Skeletal muscle cell (primary cell): ENCODE measurements around the gene AKT1S1.

Source experiments
- DNase-seq: peaks from one replicate; pipeline ENCODE4 v3.0.0-alpha.2; 2010; ENCODE audit warnings: low read depth
- H3K4me3 ChIP-seq: 2 replicates; pipeline ENCODE4 v1.5.1; 2011; ENCODE audit warnings: low read depth, mild to moderate bottlenecking, control low read depth, low read length, moderate library complexity

AKT1S1 gene

DNA sequence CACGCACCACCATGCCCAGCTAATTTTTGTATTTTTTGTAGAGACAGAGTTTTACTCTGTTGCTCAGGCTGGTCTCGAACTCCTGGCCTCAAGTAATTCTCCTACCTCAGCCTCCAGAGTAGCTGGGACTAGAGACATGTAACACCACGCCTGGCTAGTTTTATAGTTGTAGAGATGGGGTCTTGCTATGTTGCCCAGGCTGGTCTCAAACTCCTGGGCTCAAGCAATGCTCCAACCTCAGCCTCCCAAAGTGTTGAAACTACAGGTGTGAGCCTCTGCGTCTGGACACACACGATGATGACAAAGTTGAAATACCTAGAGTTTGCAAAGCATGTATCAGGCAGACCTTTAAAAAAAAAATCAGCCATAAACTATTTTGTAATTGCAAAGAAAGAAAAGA is 30.7 kb downstream of the AKT1S1 start:
- no peak for DNase-seq
- H3K4me3 ChIP-seq = no peak overlapping the region

DNA sequence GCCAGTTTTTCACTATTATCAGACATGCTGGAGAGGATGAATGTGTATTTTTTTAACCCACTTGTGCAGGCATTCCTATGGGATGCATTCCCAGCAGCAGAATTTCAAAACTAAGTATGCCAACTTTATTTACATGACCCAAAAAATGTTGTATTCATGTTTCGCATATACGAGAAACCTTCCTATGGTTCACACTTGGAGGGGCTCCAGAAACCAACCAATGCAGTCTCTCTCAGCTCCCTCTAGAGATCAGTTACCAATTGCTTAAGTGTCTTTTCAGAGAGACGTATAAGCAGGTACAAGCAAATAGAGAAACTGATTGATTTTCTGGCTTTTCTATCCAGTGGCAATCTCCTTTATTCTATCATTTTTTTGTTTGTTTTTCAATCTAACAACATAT is 31.7 kb downstream of the AKT1S1 start:
- no peak overlapping the region for H3K4me3 ChIP-seq
- DNase-seq = no peak

DNA sequence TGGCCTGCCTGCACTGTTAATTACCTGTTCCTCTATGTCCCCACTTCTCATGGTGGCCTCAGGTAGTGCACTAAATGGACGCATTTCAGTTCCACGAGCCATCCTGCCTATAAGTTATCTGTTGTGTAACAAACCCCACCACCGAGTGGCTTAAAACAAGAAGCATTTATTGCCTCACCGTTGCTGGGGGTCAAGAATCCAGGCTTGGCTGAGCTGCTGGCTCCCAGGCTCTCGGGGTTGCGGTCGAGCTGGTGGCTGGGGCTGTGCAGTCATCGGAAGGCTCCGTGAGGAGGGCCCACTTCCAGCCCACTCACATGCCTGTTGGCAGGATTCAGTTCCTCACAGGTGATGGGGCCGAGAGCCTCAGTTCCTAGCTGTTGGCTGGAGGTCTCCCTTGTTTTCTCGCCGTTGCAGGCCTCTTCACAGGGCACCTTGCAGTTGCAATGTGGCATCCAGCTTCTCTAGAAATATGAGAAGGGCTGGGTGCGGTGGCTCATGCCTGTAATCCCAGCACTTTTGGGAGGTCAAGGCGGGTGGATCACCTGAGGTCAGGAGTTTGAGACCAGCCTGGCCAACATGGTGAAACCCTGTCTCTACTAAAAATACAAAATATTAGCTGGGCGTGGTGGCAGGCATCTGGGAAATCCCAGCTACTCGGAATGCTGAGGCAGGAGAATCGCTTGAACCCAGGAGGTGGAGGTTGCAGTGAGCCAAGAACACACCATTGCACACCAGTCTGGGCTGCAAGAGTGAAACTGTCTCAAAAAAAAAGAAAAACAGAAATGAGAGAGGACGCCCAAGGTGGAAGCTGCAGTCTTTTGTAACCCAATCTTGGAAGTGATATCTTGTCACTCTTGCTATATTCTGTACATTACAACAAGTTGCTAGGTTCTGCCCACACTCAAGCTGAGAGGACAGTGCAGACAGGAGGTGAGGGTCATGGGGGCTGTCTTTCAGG is 32.7 kb downstream of the AKT1S1 start:
- DNase-seq = no peak
- no peak overlapping the region for H3K4me3 ChIP-seq

DNA sequence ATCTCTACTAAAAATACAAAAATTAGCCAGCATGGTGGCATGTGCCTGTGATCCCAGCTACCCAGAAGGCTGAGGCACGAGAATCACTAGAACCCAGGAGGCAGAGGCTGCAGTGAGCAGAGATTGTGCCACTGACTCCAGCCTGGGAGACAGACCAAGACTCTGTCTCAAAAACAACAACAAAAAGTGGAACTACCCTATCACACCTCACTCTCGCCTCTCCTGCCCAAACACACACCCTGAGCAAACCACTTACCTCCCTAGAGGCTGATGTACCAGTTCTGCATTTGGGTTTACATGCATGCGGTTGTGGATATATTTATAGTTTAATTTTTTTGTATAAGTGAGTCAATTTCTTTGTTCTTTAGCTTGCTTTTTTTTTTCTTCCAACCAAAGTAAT is 33.9 kb downstream of the AKT1S1 start:
- no peak overlapping the region for H3K4me3 ChIP-seq
- DNase-seq = no peak

DNA sequence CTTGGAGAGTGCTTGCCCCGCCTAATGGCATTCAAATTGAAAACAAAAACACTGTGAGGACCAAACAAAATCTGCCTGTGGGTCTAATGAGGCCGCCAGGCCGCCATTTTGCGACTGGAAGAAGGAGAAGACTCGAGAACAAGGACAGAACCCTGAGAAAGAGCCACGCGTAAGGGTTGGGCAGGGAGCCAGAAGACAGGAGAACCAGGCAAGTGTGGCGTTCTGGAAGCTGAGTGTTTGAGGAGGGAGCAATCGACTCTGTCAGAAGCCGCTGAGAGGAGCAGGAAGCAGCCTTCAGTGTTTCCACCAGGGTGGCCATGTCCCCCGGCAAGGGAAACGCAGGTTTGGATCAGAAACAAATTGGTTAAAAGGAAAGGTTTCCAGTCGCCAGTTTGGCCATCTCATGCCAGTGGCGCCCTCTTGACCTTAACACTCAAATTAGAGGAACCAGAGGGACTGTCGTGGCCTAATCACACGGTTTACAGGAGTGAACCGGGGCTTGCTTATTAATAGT is 36.4 kb downstream of the AKT1S1 start:
- no peak for DNase-seq
- H3K4me3 ChIP-seq = no peak overlapping the region

DNA sequence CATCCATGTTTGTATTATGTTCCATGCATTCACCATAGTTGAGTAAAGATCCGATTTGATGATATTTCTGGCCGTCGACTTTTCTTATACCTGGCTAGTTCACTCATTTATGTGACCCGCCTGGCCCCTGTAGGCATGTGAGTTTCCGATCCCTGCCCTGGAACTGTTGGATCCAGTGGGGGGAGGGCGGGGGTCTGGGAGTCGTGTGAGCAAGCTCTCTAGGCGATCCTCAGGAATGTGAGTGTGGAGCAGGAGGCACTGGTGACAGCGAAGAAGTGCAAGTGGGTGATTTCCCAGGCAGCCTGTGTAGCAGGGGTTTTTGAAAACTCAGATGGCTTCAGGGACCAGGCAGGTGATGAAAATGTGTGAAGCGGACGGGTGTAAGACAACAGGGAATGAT is 36.8 kb downstream of the AKT1S1 start:
- DNase-seq = no peak
- H3K4me3 ChIP-seq = no peak overlapping the region

DNA sequence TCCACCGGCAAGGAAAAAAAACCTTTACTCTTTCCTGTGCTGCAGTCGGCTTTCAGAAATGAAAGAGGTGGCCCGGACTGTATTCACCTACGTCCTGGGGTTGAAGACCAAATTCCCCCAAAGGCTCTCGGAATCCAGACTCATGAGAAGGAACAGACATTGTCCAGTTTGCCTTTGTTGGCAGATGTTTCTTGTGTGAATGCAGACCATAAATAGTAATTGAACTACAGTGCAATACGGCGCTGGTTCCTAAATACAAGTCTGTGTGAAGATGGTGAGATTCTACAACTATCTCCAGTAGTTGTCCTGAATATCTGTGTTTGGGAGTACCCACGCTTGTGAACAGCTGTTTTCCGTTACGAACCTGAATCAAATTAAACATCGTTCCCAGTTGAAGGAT is 37.4 kb downstream of the AKT1S1 start:
- no peak overlapping the region for H3K4me3 ChIP-seq
- DNase-seq = no peak

DNA sequence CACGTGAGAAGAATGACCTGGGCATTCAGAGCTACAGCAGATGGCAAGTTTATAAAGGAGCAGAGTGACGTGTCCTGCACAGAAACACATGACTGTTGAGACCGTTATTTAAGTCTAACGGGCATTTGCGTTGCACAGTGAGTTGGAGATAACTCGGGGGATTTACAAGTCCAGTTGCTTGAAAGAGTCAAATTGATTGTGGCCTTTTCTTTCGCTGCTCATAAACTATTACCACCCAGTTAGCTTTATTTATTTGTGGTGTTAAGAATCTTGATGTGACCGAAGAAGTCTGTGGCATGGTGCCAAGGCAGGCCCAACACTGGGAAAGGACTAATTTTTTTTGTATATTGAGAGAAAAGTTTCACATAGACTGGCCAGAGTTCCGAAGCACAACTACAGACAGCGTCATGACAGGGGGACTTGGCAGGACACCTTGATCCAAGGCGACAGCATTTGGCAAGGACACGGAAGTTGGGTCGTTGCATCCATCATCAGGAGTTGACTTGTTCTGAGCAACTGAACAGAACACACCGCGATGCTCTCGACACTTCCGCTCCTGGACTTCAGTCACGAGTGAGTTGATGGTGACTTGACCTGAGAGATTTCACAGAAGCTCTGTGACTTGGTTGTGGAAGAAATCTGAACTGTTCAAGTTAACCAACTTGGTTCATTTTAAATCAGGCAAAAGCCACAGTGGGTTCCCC is 38.1 kb downstream of the AKT1S1 start:
- no peak for DNase-seq
- no peak overlapping the region for H3K4me3 ChIP-seq

DNA sequence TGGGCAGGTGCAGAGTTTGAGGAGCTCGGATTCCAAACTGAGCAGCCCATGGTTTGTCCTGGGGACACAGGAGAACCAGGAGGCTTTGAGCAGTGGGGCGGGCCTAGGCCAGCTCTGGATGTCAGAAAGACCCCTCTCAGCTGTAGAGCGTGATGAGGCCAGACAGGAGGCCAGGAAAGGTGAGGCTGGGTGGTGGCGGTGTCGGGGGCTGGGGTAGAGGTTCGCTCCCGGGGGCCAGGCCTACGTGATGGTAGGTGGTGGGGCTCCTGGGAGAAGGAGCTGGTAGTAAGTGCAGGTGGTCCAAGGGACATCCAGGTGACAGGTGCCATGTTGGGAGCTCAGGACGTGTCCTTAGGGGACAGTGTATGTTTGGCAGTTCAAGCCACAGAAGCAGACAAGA is 39.7 kb downstream of the AKT1S1 start:
- no peak for DNase-seq
- no peak overlapping the region for H3K4me3 ChIP-seq

DNA sequence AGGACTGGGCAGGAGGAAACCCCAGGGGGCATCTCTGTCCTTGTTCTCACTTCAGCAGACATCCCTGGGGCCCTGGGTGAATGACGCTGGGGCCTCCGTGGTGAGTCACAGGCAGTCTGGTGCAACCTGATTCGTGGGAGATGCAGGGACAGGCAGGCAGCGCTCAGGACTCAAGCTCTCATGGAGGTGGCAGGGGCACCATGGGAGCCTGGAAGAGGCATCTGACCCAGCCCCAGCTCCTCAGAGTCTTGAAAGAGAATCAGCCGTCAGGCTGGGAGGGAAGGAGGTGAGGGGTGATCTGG is 40.2 kb downstream of the AKT1S1 start:
- no peak for DNase-seq
- H3K4me3 ChIP-seq = no peak overlapping the region

DNA sequence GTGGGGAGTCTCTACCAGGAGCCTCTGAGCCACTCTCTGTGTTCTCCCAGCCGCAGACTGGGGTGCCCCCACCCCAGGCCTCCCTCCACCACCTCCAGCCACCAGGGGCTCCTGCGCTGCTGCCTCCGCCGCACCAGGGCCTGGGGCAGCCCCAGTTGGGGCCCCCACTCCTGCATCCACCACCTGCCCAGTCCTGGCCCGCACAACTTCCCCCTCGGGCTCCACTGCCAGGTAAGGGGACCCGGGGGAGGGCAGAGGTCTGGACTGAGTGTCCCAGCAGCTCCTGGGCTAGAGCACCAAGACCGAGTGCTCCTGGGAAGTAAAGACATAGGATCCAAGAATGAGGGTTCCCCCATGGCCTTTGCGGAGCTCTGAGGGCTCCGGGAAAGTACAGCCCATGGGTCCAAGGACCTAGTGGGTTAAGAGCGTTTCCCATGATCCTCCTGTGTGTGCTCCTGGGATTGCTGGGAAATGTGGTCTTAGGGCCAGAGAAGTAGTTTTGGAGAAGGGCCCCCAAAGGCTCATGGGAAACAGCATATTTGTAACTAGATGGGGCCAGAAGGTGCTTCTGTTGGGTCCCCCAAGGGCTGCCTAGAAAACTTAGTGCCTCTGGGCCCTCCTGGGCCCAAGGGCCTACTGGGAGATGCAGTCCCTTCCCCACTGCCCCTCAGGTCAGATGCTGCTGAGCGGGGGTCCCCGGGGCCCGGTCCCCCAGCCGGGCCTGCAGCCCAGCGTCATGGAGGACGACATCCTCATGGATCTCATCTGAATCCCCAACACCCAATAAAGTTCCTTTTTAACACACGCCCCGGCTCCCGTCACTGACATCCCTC is 40.8 kb downstream of the AKT1S1 start:
- DNase-seq = no peak
- no peak overlapping the region for H3K4me3 ChIP-seq

DNA sequence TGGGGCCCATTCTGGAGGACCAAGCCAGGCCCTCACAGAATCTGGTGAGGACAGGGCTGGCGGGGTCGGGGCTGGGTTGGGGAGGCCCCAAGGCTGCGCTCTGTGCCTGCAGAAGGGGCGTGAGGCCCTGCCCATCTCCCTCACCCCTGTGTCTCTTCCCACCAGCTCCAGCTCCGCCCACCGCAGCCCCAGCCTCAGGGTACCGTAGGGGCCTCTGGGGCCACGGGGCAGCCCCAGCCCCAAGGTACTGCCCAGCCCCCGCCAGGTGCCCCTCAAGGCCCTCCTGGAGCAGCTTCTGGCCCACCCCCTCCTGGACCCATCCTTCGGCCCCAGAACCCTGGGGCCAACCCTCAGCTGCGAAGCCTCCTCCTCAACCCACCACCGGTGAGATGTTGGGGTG is 41.6 kb downstream of the AKT1S1 start:
- no peak for DNase-seq
- no peak overlapping the region for H3K4me3 ChIP-seq

DNA sequence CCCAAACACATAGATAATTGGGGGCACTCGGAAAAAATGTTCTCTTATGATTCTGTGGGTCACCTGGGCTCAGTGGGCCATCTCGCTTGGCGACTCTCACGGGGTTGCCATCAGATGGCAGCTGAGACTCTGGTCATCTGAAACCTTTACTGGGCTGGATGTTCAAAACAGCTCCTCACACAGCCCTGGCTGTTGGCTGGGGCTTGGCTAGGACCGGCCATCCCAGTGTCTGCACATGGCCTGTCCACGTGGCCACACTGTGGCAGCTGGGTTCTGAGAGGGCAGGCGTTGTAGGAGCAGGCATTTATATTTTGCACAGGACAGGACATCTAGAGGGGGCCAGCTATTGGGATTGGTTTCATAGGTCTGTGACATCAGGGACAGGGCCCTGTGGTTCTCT is 43.6 kb downstream of the AKT1S1 start:
- DNase-seq = no peak
- no peak overlapping the region for H3K4me3 ChIP-seq

DNA sequence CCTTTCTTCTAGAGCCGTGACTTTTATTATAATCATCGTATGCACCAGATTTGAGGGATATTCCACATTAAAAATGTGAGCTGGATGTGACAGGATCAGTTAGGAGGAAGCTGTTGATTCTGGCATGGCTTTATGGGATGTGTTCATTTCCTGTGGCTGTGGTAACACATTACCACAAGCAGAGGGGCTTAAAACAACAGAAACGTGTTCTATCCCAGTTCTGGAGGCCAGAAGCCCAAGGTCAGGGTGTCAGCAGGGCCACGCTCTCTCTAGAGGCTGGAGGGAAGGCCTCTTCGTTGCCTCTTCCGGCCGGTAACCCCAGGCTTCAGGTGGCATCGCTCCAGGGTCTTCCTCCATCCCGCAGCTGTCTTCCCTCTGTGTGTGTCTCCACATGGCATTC is 44.6 kb downstream of the AKT1S1 start:
- no peak overlapping the region for H3K4me3 ChIP-seq
- DNase-seq = no peak

DNA sequence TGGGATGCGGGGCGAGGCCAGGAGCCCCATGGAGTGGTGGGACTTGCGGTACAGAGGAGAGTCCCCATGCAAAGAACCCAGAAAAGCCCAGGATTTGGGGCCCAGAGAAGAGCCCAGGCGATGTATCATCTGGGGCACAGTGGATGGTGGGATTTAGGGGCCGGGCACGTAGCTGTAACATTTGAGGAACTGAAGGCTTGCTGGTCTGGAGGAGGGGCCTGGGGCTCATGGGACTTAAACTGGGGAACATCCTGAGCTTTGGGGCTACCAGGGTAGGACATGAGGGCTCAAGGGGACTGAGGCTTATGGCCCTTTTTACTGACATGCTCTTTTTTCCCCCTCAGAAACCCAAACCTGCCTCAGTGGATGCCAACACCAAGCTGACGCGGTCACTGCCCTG is 45.6 kb downstream of the AKT1S1 start:
- H3K4me3 ChIP-seq = no peak overlapping the region
- DNase-seq = no peak

DNA sequence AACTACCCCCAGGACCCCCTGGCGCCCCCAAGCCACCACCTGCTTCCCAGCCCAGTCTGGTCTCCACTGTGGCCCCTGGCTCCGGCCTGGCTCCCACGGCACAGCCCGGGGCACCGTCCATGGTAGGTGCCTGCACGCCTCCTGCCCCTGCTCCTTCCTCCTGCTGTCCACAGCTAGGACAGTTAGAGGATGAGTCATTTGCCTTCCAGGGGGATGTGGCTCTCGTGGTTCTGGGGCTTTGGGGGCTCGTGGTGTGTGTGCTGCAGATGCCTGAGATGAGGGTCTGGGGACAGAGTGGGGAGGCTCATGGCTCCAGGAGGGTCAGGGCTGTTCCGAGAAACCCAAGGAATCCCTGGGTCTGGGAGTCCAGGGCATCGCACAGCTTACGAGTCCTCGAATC is 46.4 kb downstream of the AKT1S1 start:
- no peak overlapping the region for H3K4me3 ChIP-seq
- DNase-seq = no peak

DNA sequence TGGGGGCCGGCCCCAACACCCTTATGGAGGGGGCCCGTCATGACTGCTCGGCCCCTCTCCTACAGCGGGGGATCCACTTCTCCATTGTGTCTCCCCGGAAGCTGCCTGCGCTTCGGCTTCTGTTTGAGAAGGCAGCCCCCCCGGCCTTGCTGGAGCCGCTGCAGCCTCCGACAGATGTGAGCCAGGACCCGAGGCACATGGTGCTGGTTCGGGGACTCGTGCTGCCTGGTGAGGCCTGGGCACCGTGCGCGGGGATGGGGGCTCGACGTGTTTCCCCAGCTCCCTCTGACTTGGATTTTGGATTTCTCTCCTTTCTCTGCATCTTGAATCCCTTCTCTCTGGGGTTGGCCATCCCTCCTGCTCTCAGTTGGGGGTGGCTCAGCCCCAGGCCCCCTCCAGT is 47.4 kb downstream of the AKT1S1 start:
- no peak for DNase-seq
- no peak overlapping the region for H3K4me3 ChIP-seq

DNA sequence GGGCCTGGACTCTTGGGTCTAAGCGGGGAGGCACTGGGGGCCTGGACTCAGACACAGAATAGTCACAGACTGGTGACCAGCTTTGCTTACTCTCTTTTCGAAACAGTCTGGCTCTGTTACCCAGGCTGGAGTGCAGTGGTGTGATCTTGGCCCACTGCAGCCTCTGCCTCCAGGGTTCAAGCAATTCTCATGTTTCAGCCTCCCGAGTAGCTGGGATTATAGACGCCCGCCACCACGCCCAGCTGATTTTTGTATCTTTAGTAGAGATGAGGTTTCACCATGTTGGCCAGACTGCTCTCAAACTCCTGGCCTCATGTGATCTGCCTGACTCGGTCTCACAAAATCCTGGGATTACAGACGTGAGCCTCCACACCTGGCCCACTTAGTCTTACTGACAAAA is 48.0 kb downstream of the AKT1S1 start:
- no peak overlapping the region for H3K4me3 ChIP-seq
- no peak for DNase-seq

DNA sequence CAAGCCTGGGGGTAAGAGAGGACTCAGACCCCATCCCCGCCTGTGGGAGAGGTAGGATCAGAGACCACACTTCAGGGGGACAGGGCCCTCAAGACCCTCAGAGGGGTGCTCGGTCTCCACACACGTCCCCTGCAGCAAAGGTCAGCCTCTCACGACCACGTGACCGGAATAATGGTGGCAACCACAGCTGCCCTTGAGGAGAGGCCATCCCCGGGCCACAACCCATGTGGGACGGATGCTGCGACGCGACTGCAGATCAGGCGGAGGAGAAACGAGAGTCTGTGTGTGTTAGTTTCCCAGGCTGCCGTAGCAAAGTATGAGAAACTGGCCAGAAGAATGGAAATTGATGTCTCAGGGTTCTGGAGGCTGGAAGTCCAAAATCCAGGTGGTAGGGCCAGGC is 50.1 kb downstream of the AKT1S1 start:
- DNase-seq = no peak
- no peak overlapping the region for H3K4me3 ChIP-seq

DNA sequence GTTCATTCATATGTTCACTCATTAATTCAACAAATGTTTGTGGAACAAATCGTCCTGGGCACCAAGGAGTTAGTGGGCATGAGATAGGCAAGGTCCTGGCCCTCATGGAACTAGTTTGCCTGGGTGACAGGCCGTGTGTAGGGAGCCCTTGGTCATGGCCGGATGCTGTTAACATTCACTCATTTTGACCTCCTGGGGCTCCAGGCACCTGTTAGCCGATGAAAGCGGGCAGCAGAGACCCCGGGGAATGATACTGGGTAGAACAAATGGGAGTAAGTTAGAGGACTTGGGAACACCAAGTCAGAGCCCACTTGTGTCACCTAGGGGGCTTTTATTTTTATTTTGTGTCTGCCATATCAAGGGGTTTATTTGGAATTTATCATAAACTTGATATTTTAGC is 52.5 kb downstream of the AKT1S1 start:
- no peak overlapping the region for H3K4me3 ChIP-seq

More for the DNA sequence above, 52.5 kb downstream of the AKT1S1 start:
- DNase-seq = no peak
